Measurements from ENCODE around the gene ARF3. TPM values are rescaled to one million over a fixed set of nuclear protein-coding genes. Genes with fewer than 3 reads are reported as not detected.
A peak's percentile ranks its signal among the peaks of the same experiment; 100 is the strongest.

ARF3 gene
- polyA plus RNA-seq, 6 donors from 2014 or later, result 21.7 to 40.3 (median 25.8) TPM

- Mint-ChIP-seq H3K27ac (peak overlapping the region in 3 of 6 donors; percentile 44 to 58 (median 49)), H3K9me3 (no peaks in the 10 kb centered on the region), H3K4me1 (peaks cover 27 to 52% (median 37%) of the 10 kb centered on the region in 3 donors), H3K4me3 (peak overlapping the region in 4 of 8 donors; percentile 16 to 75 (median 50)), H3K27me3 (peaks cover 25 to 42% (median 31%) of the 10 kb centered on the region in 3 donors), H3K36me3 (no peaks in the 10 kb centered on the region)
- DNase-seq (no peak), ATAC-seq (ENCODE audit: low read depth in 2 of 2) (no peak)
These were observed 11.2 kb upstream of the ARF3 start for GRCh38 chr12:48968467-48968866.

- Mint-ChIP-seq H3K4me1 (peaks cover 27 to 50% (median 37%) of the 10 kb centered on the region in 3 donors), H3K4me3 (peak overlapping the region in 2 of 8 donors; percentile 16 to 75), H3K27me3 (peaks cover 21 to 37% (median 26%) of the 10 kb centered on the region in 3 donors), H3K9me3 (no peaks in the 10 kb centered on the region), H3K36me3 (no peaks in the 10 kb centered on the region), H3K27ac (peak overlapping the region in 2 of 6 donors; percentile 49 to 58)
- no peak for DNase-seq
- ATAC-seq (ENCODE audit: low read depth in 2 of 2), result no peak
These were observed 10.7 kb upstream of the ARF3 start for GRCh38 chr12:48967991-48968390.

GRCh38 chr12:48966177-48966895 lies 9.0 kb upstream of the ARF3 start:
- Mint-ChIP-seq H3K27ac (no peak overlapping the region), H3K4me3 (peak overlapping the region in 1 of 8 donors; percentile 17), H3K27me3 (peaks cover 8 to 21% (median 14%) of the 10 kb centered on the region in 3 donors), H3K4me1 (peaks cover 17 to 34% (median 29%) of the 10 kb centered on the region in 3 donors), H3K9me3 (no peaks in the 10 kb centered on the region), H3K36me3 (no peaks in the 10 kb centered on the region)
- ATAC-seq (ENCODE audit: low read depth in 2 of 2), result no peak
- no peak for DNase-seq

- no peak for DNase-seq
- no peak for ATAC-seq (ENCODE audit: low read depth in 2 of 2)
- H3K36me3 Mint-ChIP-seq, result no peaks in the 10 kb centered on the region
- H3K9me3 Mint-ChIP-seq, result no peaks in the 10 kb centered on the region
- H3K27ac Mint-ChIP-seq, result peak overlapping the region in 1 of 6 donors; percentile 9
- H3K27me3 Mint-ChIP-seq, result peaks cover 4 to 18% (median 14%) of the 10 kb centered on the region in 3 donors
- no peak overlapping the region for H3K4me3 Mint-ChIP-seq
- H3K4me1 Mint-ChIP-seq, result peaks cover 11 to 25% (median 20%) of the 10 kb centered on the region in 3 donors
These were observed 8.1 kb upstream of the ARF3 start for GRCh38 chr12:48965298-48965838.

- H3K36me3 Mint-ChIP-seq, result no peaks in the 10 kb centered on the region
- ATAC-seq (ENCODE audit: low read depth in 2 of 2) (no peak), DNase-seq (no peak)
- peaks cover 18 to 27% (median 25%) of the 10 kb centered on the region in 3 donors for H3K4me1 Mint-ChIP-seq
- peaks cover 4 to 23% (median 14%) of the 10 kb centered on the region in 3 donors for H3K27me3 Mint-ChIP-seq
- no peak overlapping the region for H3K4me3 Mint-ChIP-seq
- H3K9me3 Mint-ChIP-seq, result no peaks in the 10 kb centered on the region
- no peak overlapping the region for H3K27ac Mint-ChIP-seq
These were observed 4.5 kb upstream of the ARF3 start for GRCh38 chr12:48961801-48962200.

- ATAC-seq (ENCODE audit: low read depth in 2 of 2) (no peak), DNase-seq (no peak)
- H3K4me1 Mint-ChIP-seq, result peaks cover 22 to 27% (median 26%) of the 10 kb centered on the region in 3 donors
- H3K27ac Mint-ChIP-seq, result no peak overlapping the region
- H3K9me3 Mint-ChIP-seq, result no peaks in the 10 kb centered on the region
- H3K4me3 Mint-ChIP-seq, result no peak overlapping the region
- H3K27me3 Mint-ChIP-seq, result peaks cover 4 to 23% (median 14%) of the 10 kb centered on the region in 3 donors
- H3K36me3 Mint-ChIP-seq, result no peaks in the 10 kb centered on the region
These were observed 4.0 kb upstream of the ARF3 start for GRCh38 chr12:48961331-48961730.

- Mint-ChIP-seq H3K27me3 (peaks cover 4 to 23% (median 14%) of the 10 kb centered on the region in 3 donors), H3K36me3 (no peaks in the 10 kb centered on the region), H3K9me3 (no peaks in the 10 kb centered on the region), H3K27ac (no peak overlapping the region), H3K4me1 (peaks cover 25 to 30% (median 30%) of the 10 kb centered on the region in 3 donors), H3K4me3 (no peak overlapping the region)
- DNase-seq (no peak), ATAC-seq (ENCODE audit: low read depth in 2 of 2) (no peak)
These were observed 3.5 kb upstream of the ARF3 start for GRCh38 chr12:48960834-48961233.

- no peaks in the 10 kb centered on the region for H3K9me3 Mint-ChIP-seq
- H3K4me1 Mint-ChIP-seq, result peaks cover 42 to 49% (median 45%) of the 10 kb centered on the region in 3 donors
- H3K27me3 Mint-ChIP-seq, result peaks cover 4 to 16% (median 14%) of the 10 kb centered on the region in 3 donors
- no peaks in the 10 kb centered on the region for H3K36me3 Mint-ChIP-seq
- H3K27ac Mint-ChIP-seq, result peak overlapping the region in 5 of 6 donors; percentile 24 to 93 (median 89)
- peak in 1 of 2 donors; percentile 31 for ATAC-seq (ENCODE audit: low read depth in 2 of 2)
- no peak for DNase-seq
- H3K4me3 Mint-ChIP-seq, result peak overlapping the region; percentile 94 to 99 (median 96)
These were observed 732 bp upstream of the ARF3 start for GRCh38 chr12:48958049-48958388.

- Mint-ChIP-seq H3K27me3 (peaks cover 4 to 16% (median 11%) of the 10 kb centered on the region in 3 donors), H3K36me3 (no peaks in the 10 kb centered on the region), H3K4me3 (peak overlapping the region; percentile 94 to 99 (median 96)), H3K9me3 (no peaks in the 10 kb centered on the region), H3K4me1 (peaks cover 42 to 57% (median 45%) of the 10 kb centered on the region in 3 donors), H3K27ac (peak overlapping the region; percentile 81 to 93 (median 88))
- DNase-seq, result no peak
- peak; percentile 15 for ATAC-seq (ENCODE audit: low read depth in 2 of 2)
These were observed 777 bp downstream of the ARF3 start for GRCh38 chr12:48956279-48957140.

- H3K27me3 Mint-ChIP-seq, result peaks cover 0 to 9% (median 0%) of the 10 kb centered on the region in 3 donors
- DNase-seq, result peak; percentile 42
- peak overlapping the region in 2 of 6 donors; percentile 28 to 32 for H3K27ac Mint-ChIP-seq
- no peaks in the 10 kb centered on the region for H3K36me3 Mint-ChIP-seq
- H3K4me3 Mint-ChIP-seq, result peak overlapping the region in 6 of 8 donors; percentile 53 to 99 (median 94)
- no peaks in the 10 kb centered on the region for H3K9me3 Mint-ChIP-seq
- ATAC-seq (ENCODE audit: low read depth in 2 of 2), result peak; percentile 31 to 50
- peaks cover 39 to 57% (median 45%) of the 10 kb centered on the region in 3 donors for H3K4me1 Mint-ChIP-seq
These were observed 2.3 kb downstream of the ARF3 start for GRCh38 chr12:48954841-48955501.

GRCh38 chr12:48954061-48954460 lies 3.2 kb downstream of the ARF3 start:
- H3K9me3 Mint-ChIP-seq, result no peaks in the 10 kb centered on the region
- peaks cover 0 to 2% (median 0%) of the 10 kb centered on the region in 3 donors for H3K27me3 Mint-ChIP-seq
- no peak for DNase-seq
- no peaks in the 10 kb centered on the region for H3K36me3 Mint-ChIP-seq
- H3K4me1 Mint-ChIP-seq, result peaks cover 39 to 57% (median 45%) of the 10 kb centered on the region in 3 donors
- no peak for ATAC-seq (ENCODE audit: low read depth in 2 of 2)
- peak overlapping the region in 1 of 8 donors; percentile 59 for H3K4me3 Mint-ChIP-seq
- H3K27ac Mint-ChIP-seq, result peak overlapping the region in 2 of 6 donors; percentile 63 to 64

GRCh38 chr12:48952691-48953090 lies 4.6 kb downstream of the ARF3 start:
- H3K4me1 Mint-ChIP-seq, result peaks cover 36 to 51% (median 37%) of the 10 kb centered on the region in 3 donors
- peaks cover 1 to 2% of the 10 kb centered on the region in 2 donors for H3K36me3 Mint-ChIP-seq
- no peak overlapping the region for H3K4me3 Mint-ChIP-seq
- no peaks in the 10 kb centered on the region for H3K9me3 Mint-ChIP-seq
- DNase-seq (no peak), ATAC-seq (ENCODE audit: low read depth in 2 of 2) (no peak)
- H3K27me3 Mint-ChIP-seq, result no peaks in the 10 kb centered on the region
- peak overlapping the region in 1 of 6 donors; percentile 42 for H3K27ac Mint-ChIP-seq

GRCh38 chr12:48947727-48948126 lies 9.6 kb downstream of the ARF3 start:
- Mint-ChIP-seq H3K4me1 (peaks cover 2 to 21% (median 13%) of the 10 kb centered on the region in 3 donors), H3K9me3 (no peaks in the 10 kb centered on the region), H3K36me3 (peaks cover 4 to 7% of the 10 kb centered on the region in 2 donors), H3K27me3 (no peaks in the 10 kb centered on the region), H3K27ac (peak overlapping the region in 1 of 6 donors; percentile 3), H3K4me3 (no peak overlapping the region)
- DNase-seq (no peak), ATAC-seq (ENCODE audit: low read depth in 2 of 2) (no peak)
